Activated CD4-positive, alpha-beta T cell treated with anti-CD3 and anti-CD28 coated beads for 1 hour (primary cell): ENCODE data around the gene SLC24A4.
A peak's percentile ranks its signal among the peaks of the same experiment; 100 is the strongest.
"Not testable (repeated sequence)": the region's sequence is repeated elsewhere in the genome, so short reads cannot be mapped to it uniquely, and the experiment has no call there.

Experiments used
- DNase-seq: peaks from one replicate; pipeline ENCODE4 v3.0.0-alpha.2; 2020

Gene SLC24A4

GRCh38 chr14:92527721-92528120 lies 204.8 kb downstream of the SLC24A4 start:
- DNase-seq = no peak

GRCh38 chr14:92528486-92529100 lies 205.6 kb downstream of the SLC24A4 start:
- DNase-seq = no peak

GRCh38 chr14:92529903-92530302 lies 206.9 kb downstream of the SLC24A4 start:
- no peak for DNase-seq

GRCh38 chr14:92531106-92531873 lies 208.3 kb downstream of the SLC24A4 start:
- DNase-seq = peak; percentile 36

DNA sequence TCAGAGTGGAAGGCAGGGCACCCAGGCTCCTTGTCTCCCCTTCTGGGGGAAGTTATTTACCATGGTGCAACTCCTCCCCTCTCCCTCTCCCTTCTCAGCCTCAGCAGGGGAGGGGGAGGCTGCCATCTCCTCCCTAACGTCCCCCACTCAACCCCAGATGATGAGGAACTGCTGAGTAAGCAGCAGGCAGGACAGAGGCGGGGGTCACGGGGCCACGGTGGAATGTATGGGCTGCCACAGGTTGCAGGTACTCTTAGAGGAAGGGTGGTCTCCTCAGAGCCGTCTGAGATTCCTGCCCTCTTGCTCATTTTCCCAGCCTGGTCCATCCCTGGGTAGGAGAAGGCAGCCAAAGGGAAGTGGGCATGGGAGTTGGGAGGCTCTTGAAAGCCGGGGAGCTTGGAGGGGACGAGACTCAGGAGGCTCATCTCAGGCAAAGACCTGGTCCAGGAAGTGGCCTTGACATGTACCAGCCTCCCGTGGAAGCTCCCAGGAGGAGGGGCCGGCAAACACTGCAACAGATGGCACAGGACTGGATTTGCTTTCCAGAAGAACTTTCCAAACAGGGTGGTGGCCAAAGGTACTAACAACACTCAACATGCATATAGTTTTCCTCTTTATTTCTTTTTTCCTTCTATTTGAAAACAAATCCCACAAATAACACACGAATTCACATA lies 209.7 kb downstream of the SLC24A4 start:
- DNase-seq = no peak

- no peak for DNase-seq
Observed at GRCh38 chr14:92534932-92535643, 212.1 kb downstream of the SLC24A4 start.

GRCh38 chr14:92536231-92536630 lies 213.3 kb downstream of the SLC24A4 start:
- not testable (repeated sequence) for DNase-seq

GRCh38 chr14:92538412-92538985 lies 215.5 kb downstream of the SLC24A4 start:
- DNase-seq = no peak

GRCh38 chr14:92539419-92539818 lies 216.5 kb downstream of the SLC24A4 start:
- no peak for DNase-seq

DNA sequence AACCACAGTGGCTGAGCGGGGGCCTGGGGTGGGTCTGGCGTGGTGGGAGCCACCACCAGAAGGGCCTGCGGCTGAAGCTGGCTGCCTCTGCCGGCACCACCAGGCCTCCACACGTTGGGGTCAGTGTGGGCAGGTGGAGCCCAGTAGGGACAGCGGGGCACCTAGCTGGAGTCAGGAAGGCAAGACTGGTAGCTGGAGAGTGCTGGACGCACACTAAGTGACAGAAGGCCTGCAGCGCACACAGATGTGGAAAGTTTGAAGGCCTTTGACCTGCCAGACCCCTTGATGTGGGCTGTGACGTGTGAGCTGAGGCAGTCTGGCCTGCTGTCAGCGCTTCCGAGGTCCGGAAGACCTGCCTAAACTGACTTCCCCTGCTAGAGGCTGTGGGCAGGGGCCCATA lies 216.9 kb downstream of the SLC24A4 start:
- DNase-seq = no peak

DNA sequence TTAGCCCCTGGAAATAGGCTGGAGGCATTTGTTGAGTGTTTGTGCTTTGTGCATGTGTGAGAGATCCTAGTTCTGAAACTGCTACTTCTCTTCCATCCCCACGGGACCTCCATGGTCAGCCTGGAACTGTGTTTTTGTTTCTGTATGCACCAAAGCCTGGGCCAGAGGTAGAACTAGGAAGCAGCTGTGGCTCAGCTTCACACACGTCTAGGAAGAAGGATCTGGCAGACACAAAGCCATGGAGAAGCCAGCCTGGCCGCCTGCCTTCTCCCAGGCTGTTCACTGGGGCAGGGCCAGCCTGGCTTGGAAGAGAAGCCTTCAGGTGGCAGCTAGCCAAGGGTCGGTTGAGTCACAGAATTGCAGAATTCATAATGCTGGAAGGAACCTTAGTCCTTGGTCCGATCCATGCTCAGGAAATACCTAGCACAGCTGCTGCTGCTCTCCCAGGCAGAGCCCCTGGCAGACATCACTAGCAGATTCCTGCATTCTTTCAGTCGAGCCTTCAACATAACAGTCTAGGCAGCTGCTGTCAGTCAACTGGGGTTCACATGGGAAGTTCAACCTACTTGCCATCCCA lies 217.6 kb downstream of the SLC24A4 start:
- no peak for DNase-seq

GRCh38 chr14:92542766-92543554 lies 220.0 kb downstream of the SLC24A4 start:
- DNase-seq = no peak

- no peak for DNase-seq
Observed at GRCh38 chr14:92544051-92544720, 221.2 kb downstream of the SLC24A4 start.

DNA sequence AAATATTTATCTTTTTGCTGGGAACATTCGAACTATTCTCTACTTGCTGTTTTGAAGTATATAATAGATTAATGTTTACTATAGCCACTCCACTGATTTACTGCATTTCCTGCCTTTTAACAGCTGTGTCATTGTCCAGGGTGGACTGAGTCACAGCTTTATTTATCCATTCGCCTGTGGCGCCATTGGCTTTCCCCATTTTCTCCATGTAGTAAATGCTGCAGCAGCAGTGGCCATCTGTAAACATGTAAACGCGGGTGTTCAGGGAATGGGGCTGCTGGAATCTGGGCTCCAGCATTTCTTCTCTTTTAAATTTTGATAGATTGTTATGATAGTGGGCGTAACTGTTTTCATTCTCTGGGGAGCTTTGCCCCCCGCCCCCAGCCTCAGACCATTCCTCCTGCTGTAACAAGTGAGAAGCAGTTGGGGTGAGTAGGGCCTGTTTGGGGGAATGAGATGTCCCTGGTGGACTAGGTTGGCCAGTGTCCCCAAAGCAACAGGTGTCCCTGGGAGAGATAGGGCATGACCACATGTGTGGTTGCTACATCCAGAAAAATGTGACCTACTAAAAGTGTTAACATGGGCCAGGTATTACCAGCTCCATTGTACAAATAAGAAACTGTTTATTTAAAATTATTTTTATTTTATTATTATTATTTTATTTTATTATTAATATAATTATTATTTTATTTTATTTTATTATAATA lies 223.5 kb downstream of the SLC24A4 start:
- DNase-seq = no peak

DNA sequence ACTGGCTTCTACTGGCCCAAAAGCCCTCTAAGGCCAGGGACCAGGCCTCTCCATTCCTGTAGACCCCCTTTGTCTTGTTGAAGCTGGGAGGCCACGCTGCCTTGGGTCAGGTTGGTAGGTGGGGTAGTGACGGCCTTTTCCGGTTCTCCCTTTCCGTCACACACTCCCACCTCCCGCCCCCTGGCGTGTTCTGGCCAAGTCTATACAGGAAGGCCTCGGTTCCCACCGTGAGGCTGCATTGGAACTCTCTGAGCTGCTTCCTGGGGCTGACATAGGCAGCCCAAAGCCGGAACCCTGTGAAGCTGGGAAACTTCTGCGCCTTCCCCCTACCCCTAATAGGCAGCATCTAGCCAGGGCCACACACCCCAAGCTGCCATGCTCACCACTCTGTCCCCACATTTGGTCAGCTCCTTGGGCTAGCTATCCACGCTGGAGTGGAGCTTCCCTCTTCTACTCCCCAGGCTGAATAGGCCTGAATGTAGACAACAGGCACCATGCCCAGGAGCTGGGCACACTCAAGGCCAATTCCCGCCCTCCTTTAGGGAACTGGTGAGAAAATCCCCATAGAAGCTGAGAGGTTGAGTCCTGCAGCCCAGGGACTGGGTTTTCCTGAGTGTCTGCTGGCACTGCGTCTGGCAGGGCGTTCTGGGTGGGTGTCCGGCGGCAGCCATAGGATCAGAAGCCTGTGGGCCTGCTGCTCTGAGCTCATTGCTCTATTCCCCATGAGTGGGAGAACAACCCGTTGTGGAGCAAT lies 226.3 kb downstream of the SLC24A4 start:
- DNase-seq = no peak

DNA sequence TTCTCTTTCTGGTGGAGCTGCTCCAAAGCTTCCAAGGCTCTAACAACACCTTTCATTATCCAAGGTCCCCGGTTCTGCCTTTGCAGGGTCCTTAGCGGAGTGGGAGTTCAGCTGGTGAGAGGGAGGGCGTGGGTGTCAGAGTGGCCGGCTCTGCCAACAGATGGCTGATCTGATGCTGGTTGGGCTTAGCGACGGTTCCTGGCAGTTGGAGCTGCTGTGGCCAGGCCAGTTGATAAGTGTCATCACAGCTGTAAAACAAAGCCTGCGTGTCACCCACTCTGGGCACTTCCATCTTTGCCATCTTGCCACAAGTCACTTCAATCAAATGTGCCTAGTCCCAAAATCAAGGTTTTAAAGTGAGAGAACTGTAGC lies 226.9 kb downstream of the SLC24A4 start:
- no peak for DNase-seq
